Activated naive CD8-positive, alpha-beta T cell treated with anti-CD3 and anti-CD28 coated beads, Interleukin-2, amount 50 U/mL, for 16 hours (primary cell): ENCODE results near the gene SMTN.
A peak's percentile ranks its signal among the peaks of the same experiment; 100 is the strongest.
"Not testable (repeated sequence)": the region's sequence is repeated elsewhere in the genome, so short reads cannot be mapped to it uniquely, and the experiment has no call there.

ENCODE experiments used
- DNase-seq: peaks from one replicate; pipeline ENCODE4 v3.0.0-alpha.2; 2020; ENCODE audit warnings: low read depth, low spot score

SMTN gene

DNA sequence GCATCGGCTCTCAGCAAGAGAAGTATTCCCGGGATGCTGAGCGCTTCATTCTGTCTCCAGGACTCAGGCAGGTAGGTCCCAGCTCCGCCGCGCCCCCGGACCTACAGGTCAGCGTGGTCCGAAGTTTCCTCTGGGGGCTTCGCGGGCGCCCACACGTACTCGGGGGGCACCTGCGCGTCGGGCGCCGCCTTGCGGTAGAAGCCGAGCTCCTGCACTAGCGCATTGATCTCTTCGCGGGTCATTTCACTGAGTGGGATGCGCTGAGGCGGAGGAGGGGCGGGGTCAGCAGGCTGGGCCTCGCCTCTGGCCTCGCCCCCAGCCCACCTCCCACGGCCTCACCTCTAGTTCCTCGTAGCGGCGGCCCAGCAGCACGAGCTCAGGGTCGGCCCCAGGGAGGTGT is 23.8 kb downstream of the SMTN start:
- no peak for DNase-seq

DNA sequence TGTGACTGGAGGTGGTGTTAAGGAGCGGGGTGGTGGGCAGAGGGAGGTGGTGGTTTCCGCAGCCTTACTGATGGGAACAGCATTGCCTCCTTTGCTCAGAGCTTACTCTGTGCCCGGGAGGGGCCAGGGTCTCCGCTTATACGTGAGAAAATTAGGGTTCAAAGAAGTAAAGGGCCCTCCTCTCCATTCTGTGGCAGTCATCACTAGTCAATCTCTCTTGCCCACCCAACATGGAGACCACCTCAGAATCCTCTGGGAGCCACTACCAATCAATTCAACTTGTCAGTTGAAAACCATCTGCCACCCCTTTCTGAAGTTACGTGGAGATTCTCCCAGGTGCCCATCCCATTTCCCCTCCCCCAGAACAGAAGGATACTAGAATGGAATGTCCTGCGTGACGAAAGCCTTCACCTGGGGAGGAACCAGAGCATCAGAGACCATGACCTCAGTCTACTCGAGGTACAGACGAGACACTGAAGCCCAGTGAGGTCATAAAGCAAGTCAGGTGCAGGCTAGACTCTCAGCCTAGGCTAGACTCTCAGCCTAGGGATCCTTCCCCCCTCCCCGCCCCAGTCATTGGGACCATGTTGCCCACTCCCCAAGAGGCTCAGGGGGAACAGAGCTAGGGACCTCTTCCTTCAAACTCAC is 24.3 kb downstream of the SMTN start:
- DNase-seq, result no peak

DNA sequence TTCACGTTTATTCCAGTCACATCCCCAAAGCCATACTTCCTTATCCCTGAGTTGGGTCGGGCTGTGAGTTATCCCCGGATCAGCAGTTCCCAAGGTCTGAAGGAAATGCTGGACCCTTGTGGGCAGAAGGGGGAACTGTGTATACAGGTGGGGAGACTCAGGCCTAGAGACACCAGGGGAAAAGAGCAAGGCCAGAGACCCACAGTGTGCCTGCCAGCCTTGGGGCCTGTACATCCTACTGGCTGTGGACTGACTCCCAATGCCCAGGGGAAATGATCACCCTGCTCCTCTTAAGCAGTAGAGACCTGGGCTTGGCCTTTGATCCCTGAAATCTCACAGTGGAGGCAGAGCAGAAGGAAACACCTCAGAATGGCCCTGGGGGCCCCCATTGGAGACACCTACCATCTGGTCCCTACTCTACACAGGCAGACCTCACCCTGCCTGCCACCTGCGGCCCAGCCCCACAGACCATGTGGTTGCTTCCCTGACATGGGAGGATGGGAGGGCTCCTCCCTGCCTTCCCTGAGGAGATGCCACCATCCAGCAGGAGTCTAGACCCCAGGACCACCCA is 25.0 kb downstream of the SMTN start:
- no peak for DNase-seq

DNA sequence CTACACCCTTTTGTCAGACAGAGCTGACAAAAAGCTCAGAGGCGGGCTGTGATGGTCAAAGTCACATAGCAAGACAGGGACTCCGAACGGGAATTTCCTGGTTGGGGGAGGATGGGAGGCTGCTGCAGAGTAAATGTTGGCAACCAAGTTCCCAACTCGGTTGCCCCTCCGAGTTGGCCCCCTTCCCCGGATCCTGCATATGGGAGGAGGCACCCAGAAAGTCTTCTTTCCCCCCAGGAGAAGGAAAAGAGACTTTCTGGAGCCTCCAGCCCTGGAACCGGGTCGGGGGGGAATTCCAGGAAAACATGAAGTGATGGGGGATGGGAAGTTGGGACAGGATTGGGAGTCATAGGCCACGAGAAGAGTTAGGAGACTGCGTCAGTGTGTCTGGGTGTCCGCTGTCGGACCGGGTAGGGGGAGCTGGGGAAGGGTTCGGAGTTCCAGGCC is 25.6 kb downstream of the SMTN start:
- no peak for DNase-seq

DNA sequence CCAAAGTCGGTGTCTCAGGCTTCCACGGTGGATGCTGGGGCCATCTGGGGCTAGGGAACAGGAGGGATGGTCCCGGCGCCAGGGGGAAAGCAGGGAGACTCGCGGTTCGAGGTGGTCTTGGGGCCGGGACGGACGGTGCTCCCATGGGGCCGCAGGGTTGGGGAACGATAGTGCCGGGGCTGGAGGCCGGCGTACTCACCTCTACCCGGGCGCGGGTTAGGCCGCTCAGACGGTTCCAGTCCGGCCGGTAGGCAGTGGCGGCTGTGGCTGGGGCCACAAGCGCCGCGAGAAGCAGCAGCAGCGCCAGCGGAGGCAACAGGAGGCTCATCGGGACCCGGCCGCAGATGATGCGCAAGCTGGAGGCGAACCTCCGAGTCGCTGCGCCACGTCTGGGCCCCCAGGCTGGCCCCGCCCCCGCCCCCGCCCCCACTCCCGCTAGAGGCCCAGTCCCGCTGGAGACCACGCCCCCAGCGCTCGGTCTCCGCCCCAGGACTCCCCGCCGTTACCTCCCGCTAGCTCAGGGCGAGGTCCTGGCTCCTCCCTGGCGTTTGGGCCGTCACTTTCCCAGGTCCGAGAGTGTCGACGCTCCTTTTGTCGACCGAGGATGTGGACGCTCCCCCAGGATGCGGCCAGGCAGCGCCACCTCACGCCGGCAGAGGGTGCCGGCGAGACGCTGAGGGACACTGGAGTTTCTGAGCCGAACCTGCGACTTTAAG is 26.2 kb downstream of the SMTN start, which contains the start of gene SELENOM:
TSS of gene SELENOM (minus strand) at position 391 of the 716 bp plus-strand sequence. CDS start at position 328, 63 bp downstream.
- DNase-seq, result peak; percentile 72

DNA sequence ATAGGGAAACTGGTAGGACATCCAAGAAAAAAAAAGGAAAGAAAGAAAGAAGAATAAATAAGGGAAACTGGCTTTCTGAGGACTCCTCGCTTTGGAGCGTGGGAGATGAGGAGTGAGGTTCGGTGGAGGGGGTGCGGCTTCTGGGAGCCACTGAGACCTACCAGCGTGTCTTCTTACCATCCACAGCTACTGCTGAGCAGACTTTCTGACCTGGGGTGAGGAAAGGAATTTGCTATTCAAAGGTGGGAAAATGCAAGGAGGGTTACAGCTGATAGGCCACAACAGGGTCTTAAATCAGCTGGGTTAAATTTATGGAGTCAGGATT is 26.7 kb downstream of the SMTN start:
- no peak for DNase-seq

DNA sequence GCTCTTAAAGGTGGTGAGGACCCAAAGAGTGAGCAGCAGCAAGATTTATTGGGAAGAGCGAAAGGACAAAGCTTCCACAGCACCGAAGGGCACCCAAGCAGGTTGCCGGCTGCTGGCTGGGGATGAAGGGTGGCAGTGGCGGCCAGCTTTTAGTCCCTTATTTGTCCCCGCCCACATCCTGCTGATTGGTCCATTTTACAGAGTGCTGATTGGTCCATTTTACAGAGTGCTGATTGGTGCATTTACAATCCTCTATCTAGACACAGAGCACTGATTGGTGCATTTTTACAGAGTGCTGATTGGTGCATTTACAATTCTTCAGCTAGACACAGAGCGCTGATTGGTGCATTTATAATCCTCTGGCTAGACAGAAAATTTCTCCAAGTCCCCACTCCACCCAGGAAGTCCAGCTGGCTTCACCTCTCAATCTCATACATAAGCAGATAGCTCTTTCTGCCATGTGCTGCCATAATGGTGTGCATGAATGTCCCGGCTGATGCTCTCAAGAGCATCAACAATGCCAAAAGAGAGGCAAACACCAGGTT is 31.5 kb downstream of the SMTN start:
- not testable (repeated sequence) for DNase-seq

DNA sequence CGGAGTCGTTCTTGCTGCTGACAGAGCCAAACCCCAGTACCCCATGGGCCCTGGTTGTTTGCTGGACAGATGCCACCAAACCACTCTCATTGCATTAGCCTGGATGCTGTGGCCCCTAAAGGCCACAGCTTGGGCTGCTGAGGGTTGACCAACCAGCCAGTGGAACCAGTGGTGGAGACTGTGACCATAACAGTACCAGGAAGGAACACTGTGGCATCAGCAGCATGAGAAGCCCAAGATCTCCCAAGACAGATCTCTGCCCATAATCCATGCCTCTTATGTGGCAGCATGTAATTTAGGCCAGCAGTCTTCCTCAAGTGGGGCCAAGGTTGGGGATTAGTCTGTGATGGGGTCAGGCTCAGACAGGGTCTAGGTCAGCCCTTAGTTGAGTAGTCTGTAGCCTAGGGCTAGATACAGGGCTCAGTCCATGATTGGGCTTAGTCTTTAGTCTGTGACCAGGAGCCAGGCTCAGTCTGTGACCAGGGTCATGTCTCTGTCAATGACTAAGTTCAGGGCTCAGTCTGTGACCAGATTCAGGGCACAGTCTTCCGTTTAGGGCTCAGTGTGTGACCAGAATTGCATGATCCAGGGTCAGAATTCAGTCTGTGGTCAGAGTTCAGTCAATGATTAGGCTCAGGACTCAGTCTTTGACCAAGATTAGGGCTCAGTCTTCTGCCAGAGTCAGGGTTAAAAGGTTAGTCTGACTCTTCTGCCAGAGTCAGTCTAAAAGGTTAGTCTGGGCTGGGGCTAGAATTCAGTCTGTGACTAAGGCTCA is 37.1 kb downstream of the SMTN start:
- no peak for DNase-seq

DNA sequence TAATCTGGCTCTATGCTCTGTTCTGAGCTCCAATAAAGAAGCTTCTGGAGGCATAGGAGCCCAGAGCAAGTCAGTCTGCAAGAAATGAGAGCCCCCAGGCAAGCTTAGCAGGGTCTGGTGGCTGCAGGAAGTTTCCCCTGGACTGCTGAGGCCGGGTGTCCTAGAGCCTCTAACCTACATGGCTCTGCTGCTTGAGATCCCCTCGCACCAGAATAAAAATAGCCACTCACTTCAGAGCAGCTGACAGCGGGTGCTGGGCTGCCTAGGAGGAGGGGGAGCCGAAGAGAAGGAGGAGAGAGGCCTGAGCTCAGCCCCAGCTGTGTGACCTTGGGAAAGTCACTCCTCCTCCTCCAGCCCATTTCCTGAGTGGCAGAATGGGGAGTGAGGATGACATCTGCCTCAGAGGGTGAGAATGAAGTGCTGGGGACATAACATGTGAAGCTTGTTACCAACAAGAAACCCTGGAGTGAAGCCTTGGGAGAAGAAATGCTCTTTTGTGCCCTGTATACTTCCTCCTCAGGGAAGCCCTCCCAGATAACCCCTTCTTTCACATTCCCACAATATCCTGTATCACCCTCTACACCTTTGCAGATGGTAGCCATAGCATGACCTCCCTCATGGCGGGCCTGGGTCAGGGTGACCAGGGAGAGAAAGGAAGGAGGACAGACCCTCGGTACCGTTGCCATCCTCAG is 38.1 kb downstream of the SMTN start:
- DNase-seq, result no peak

DNA sequence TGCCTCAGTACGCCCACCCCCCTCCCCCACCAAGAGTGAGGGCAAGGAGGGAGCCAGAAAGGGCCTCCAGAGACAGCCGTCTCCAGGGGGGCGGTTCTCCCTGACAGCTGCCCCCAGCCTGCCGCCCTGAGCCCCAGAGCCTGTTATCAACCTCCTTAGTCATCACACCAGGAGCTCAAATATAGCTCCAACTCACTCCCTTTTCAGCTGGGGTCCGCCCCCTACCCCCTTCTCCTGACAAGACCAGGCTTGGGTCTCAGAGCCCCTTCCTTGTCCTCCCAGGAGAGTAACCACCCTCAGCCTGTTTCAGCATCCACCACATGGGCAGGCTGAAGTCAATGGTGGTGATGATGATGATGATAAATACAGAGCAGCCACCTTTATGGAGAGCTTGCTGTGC is 39.1 kb downstream of the SMTN start:
- no peak for DNase-seq

DNA sequence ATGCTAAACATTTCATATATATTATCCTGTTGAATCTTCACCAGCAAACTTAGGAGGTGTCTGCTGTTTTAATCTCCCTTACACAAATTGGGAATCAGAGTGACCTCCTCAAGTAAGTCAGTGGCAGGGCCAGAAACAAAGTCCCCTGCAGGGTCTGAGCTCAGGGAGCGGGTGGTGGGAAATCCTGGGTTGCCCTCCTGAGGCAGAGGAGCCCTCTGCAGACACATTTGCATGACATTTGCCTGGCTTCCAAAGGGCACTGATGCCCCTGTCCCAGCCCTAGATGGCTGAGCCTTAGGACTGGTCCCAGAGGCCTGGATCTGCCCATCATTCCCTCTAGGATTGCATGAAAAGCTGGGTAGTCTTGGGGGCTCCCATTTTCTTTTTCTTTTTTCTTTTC is 39.5 kb downstream of the SMTN start:
- no peak for DNase-seq

DNA sequence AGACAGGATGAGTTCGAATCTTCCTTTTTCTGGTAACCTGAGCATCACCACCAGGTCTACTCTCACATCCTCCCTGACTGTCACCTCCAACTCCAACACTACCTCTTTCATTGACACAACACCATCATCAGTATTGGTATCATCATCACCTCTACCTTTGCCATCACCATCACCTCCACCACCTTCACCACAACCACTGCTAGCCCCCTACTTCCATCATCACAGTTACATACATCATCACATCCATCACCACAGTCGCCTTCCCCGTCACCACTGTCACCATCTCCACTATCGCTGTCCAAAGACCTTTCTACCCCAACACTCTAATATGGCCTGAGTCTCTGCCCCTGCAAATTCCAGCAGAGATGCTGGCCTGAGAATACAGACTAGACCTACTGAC is 40.3 kb downstream of the SMTN start:
- DNase-seq, result no peak

DNA sequence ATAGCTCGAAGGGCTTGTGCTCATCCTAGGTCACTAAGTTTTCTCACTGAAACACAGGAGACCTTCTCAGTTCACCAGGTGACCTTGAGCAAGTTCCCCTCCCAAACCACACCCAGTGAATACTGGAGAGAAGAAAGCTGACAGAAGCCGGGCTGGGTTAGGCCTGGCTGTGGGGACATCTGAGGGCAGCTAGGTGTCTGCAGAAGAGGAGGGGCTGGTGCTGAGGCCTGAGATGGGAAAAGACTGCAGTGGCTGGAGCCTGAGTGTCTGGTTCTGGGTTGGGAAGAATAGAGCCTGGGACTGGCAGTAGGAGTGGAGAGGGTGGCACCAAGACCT is 41.0 kb downstream of the SMTN start:
- DNase-seq, result no peak

DNA sequence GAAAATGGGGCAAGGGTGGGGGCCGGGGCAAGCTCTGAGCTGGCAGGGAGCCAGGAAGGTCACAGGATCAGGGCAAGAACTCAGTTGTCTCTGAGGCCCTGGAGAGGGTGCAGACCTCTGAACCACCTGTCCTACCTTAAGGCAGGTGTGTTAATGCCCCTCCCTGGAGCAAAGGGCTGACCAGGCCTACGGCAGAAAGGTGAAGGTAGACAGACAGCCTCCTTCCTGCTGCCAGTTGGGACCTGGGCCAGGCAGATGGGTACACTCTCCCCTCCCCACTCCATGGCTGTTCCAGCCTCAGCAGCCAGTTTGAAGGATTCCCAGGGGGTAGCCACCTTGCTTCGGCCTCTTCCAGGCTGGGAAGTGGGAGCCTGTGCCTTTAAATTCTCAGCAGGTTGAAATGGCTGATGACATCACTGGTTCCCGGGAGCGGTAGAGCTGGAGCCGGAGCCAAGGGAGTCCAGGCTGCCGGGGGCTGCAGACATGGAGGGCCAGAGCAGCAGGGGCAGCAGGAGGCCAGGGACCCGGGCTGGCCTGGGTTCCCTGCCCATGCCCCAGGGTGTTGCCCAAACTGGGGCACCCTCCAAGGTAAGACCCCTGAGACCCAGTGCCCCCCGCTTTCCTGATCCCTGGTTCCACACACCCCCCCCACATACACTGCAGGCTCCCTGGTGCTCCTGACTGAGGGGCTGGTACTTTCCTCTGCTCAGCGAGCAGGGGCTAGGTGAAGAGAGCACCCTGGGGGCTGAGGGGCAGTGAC is 41.6 kb downstream of the SMTN start, which contains the start of gene INPP5J:
TSS of gene INPP5J (plus strand) at position 435 of the 760 bp plus-strand sequence. CDS start at position 484, 49 bp downstream.
- no peak for DNase-seq

DNA sequence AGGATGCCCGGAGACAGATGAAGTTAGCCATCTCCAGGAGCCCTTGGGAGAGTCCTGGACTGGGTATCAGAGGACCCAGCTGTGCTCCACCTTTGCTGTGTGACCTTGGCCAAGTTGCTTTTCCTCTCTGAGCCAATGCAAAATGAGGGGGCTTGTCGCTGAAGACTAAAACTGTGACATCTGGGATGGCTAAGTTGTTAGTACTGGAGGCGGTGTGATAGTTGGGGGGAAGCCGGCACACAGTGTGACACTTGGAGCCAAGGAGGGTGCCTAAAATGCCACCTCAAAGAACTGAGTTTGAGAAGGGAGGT is 42.1 kb downstream of the SMTN start:
- DNase-seq, result no peak

DNA sequence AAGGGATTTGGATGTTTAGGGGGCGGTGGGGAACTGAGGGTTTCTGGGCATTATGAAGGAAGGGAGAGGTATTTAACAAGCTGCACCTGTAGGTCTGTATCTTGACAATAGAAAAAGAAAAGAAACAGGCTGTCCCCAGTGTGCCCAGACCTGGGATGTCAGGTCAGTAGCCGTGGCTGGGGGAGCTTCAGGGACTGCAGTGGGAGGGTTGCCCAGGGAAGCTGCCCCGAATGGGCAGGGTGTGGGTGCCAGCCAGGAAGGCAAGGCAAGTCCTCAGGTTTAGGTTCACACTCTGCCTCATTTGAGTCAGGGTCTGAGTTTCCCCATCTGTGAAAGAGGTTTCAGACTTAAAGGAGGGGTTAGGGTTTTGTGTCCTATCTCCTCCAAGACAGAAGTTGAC is 43.2 kb downstream of the SMTN start:
- no peak for DNase-seq

DNA sequence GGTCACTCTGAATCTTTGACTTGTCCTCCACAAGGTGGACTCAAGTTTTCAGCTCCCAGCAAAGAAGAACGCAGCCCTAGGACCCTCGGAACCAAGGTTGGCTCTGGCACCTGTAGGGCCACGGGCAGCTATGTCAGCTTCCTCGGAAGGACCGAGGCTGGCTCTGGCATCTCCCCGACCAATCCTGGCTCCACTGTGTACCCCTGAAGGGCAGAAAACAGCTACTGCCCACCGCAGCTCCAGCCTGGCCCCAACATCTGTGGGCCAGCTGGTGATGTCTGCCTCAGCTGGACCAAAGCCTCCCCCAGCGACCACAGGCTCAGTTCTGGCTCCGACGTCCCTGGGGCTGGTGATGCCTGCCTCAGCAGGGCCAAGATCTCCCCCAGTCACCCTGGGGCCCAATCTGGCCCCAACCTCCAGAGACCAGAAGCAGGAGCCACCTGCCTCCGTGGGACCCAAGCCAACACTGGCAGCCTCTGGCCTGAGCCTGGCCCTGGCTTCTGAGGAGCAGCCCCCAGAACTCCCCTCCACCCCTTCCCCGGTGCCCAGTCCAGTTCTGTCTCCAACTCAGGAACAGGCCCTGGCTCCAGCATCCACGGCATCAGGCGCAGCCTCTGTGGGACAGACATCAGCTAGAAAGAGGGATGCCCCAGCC is 43.8 kb downstream of the SMTN start:
- DNase-seq, result no peak

DNA sequence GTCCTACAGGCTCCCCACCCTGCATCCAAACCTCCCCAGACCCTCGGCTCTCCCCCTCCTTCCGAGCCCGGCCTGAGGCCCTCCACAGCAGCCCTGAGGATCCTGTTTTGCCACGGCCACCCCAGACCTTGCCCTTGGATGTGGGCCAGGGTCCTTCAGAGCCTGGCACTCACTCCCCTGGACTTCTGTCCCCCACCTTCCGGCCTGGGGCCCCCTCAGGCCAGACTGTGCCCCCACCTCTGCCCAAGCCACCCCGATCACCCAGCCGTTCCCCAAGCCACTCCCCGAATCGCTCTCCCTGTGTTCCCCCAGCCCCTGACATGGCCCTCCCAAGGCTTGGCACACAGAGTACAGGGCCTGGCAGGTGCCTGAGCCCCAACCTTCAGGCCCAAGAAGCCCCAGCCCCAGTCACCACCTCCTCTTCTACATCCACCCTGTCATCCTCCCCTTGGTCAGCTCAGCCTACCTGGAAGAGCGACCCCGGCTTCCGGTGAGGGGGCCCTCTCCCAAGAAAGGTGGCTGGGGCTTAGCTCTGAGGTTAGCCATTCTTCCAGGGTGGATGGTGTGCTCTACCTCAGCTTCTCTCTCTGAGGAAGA is 44.5 kb downstream of the SMTN start:
- DNase-seq, result no peak

DNA sequence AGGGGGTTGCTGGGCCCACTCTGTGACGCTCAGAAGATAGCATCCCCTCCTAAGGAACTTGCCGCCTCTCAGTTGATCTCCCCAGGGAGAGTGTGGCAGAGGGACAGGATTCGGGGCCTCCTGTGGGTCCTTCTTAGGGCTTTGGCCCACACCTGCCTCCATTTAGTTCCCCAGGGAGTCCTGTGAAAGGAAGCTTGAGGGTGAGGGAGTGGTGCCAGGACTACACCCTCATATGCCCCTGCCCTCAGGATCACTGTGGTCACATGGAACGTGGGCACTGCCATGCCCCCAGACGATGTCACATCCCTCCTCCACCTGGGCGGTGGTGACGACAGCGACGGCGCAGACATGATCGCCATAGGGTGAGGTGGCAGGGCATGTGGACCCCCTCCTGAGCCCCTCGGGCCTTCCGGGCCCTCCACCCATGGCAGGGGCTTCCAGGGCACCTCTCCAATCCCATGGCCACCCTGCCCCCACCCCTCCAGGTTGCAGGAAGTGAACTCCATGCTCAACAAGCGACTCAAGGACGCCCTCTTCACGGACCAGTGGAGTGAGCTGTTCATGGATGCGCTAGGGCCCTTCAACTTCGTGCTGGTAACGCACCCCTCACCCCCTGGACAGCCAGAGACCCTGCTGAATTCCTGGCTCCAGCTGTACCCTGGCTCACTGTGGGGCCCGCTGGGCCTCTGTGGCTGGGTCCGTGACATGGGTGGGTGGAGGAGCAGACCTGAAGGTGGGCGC is 45.2 kb downstream of the SMTN start:
- no peak for DNase-seq

DNA sequence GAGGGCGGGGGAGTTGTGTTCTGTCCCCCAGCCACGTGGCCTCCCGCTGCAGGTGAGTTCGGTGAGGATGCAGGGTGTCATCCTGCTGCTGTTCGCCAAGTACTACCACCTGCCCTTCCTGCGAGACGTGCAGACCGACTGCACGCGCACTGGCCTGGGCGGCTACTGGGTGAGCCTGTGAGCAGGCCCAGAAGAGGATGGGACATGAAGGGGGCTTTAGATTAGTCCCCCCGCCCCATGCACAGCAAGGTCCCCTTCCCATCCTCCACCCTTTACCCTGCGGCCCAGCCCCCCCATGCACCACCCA is 45.7 kb downstream of the SMTN start:
- no peak for DNase-seq
